IMR-90 (cell line): ENCODE measurements around the gene LGMN. TPM values are rescaled to one million over a fixed set of nuclear protein-coding genes. Genes with fewer than 3 reads are reported as not detected.

Source experiments
- ATAC-seq: fragments of 200-7000 bp; cut with Tn5 transposase; 2 replicates; pipeline ENCODE4 v1.9.1; 2020; ENCODE audit warnings: low read depth, mild to moderate bottlenecking, moderate library complexity
- BruUV-seq: library from RNA; stranded (reverse); fragments of 400-500 nt; replicated peaks from 2 replicates; lab custom pipeline; 2021; lab: Mats Ljungman, UMichigan
- CTCF ChIA-PET: fragments of 300-600 bp; formaldehyde crosslinking; extraction: SDS; loops from one replicate; lab custom pipeline; 2021; ENCODE audit warnings: antibody characterized with exemption; lab: Yijun Ruan, JAX
- POLR2A ChIA-PET: fragments of 300-600 bp; sonication (Branson Sonifier 250); formaldehyde crosslinking; loops from one replicate; lab custom pipeline; 2022; ENCODE audit warnings: antibody characterized with exemption; ENCODE audit not compliant: unreplicated experiment; lab: Charles Lee
- DNase-seq: peaks from one replicate; pipeline ENCODE4 v3.0.0; 2013
- H2AFZ ChIP-seq: replicated peaks from 2 replicates; pipeline ENCODE3; 2013; ENCODE audit warnings: low read length, mild to moderate bottlenecking; ENCODE audit not compliant: poor library complexity
- H2AK5ac ChIP-seq: 2 replicates; pipeline ENCODE4 v1.6.1; 2013; ENCODE audit warnings: low read depth, low read length, inconsistent platforms
- H2AK9ac ChIP-seq: replicated peaks from 2 replicates; pipeline ENCODE3; 2013; ENCODE audit warnings: mild to moderate bottlenecking, low read depth, low read length, moderate library complexity; ENCODE audit not compliant: poor library complexity
- H2BK120ac ChIP-seq: 2 replicates; pipeline ENCODE4 v1.6.1; 2013; ENCODE audit warnings: low read depth, low read length, inconsistent platforms
- H2BK15ac ChIP-seq: 3 replicates; pipeline ENCODE4 v1.6.1; 2013; ENCODE audit warnings: low read depth, low read length, inconsistent platforms
- H2BK20ac ChIP-seq: 2 replicates; pipeline ENCODE4 v1.6.1; 2013; ENCODE audit warnings: low read depth, mild to moderate bottlenecking, inconsistent platforms, low read length, moderate library complexity
- H2BK5ac ChIP-seq: 2 replicates; pipeline ENCODE4 v1.6.1; 2013; ENCODE audit warnings: mild to moderate bottlenecking, low read depth, low read length, inconsistent platforms; ENCODE audit not compliant: poor library complexity, severe bottlenecking
- H3K14ac ChIP-seq: replicated peaks from 2 replicates; pipeline ENCODE4 v1.6.1; 2013; ENCODE audit warnings: low read depth, low read length, inconsistent platforms
- H3K18ac ChIP-seq: 2 replicates; pipeline ENCODE4 v1.6.1; 2013; ENCODE audit warnings: low read depth, low read length, control low read depth
- H3K23ac ChIP-seq: 2 replicates; pipeline ENCODE4 v1.6.1; 2013; ENCODE audit warnings: low read depth, low read length, inconsistent platforms
- H3K27ac ChIP-seq: 2 replicates; pipeline ENCODE4 v1.5.1; 2013; ENCODE audit warnings: mild to moderate bottlenecking, control low read depth, low read length; ENCODE audit not compliant: insufficient read depth
- H3K27me3 ChIP-seq: 2 replicates; pipeline ENCODE4 v1.6.1; 2013; ENCODE audit warnings: low read length; ENCODE audit not compliant: control insufficient read depth, insufficient read depth
- H3K36me3 ChIP-seq: 2 replicates; pipeline ENCODE4 v1.6.1; 2013; ENCODE audit warnings: low read length, mixed read lengths; ENCODE audit not compliant: control insufficient read depth, insufficient read depth
- H3K4ac ChIP-seq: 2 replicates; pipeline ENCODE4 v1.6.1; 2013; ENCODE audit warnings: low read depth, low read length, inconsistent platforms
- H3K4me1 ChIP-seq: 2 replicates; pipeline ENCODE4 v1.6.1; 2013; ENCODE audit warnings: low read length, mixed read lengths; ENCODE audit not compliant: control insufficient read depth, insufficient read depth
- H3K4me2 ChIP-seq: 2 replicates; pipeline ENCODE4 v1.6.1; 2013; ENCODE audit warnings: low read depth, mild to moderate bottlenecking, control low read depth, low read length, moderate library complexity
- H3K4me3 ChIP-seq: 2 replicates; pipeline ENCODE4 v1.5.1; 2013; ENCODE audit warnings: low read depth, mild to moderate bottlenecking, control low read depth, low read length, moderate library complexity; ENCODE audit not compliant: insufficient read depth
- H3K56ac ChIP-seq: 2 replicates; pipeline ENCODE4 v1.6.1; 2013; ENCODE audit warnings: low read length, inconsistent platforms; ENCODE audit not compliant: insufficient read depth; ENCODE audit errors: extremely low read depth
- H3K79me1 ChIP-seq, 2 experiments: 2 replicates each; pipeline ENCODE4 v1.6.1; 2013; ENCODE audit warnings: low read length in 2 of 2, inconsistent platforms in 1 of 2, low read depth in 1 of 2
- H3K9ac ChIP-seq: 2 replicates; pipeline ENCODE4 v1.6.1; 2013; ENCODE audit warnings: low read depth, low read length, control low read depth
- H3K9me1 ChIP-seq: 2 replicates; pipeline ENCODE4 v1.6.1; 2013; ENCODE audit warnings: low read length, inconsistent platforms; ENCODE audit not compliant: insufficient read depth
- H3K9me3 ChIP-seq: 2 replicates; pipeline ENCODE4 v1.6.1; 2013; ENCODE audit warnings: low read length; ENCODE audit not compliant: control insufficient read depth, insufficient read depth
- H4K20me1 ChIP-seq: 2 replicates; pipeline ENCODE4 v1.6.1; 2013; ENCODE audit warnings: low read length, inconsistent platforms; ENCODE audit not compliant: insufficient read depth
- H4K5ac ChIP-seq: 2 replicates; pipeline ENCODE4 v1.6.1; 2013; ENCODE audit warnings: mild to moderate bottlenecking, low read depth, low read length, control low read depth
- H4K8ac ChIP-seq, 2 experiments: 2 replicates each; pipeline ENCODE4 v1.6.1; 2013; ENCODE audit warnings: low read depth in 2 of 2, low read length in 2 of 2, control low read depth in 1 of 2, inconsistent platforms in 1 of 2
- H4K91ac ChIP-seq: 2 replicates; pipeline ENCODE4 v1.6.1; 2013; ENCODE audit warnings: low read depth, low read length, inconsistent platforms; ENCODE audit not compliant: insufficient read depth
- BHLHE40 ChIP-seq: fragments of 150-350 bp; IDR thresholded peaks from 2 replicates; pipeline ENCODE4 v1.6.1; 2016; ENCODE audit warnings: mild to moderate bottlenecking, low read depth, low read length
- CEBPB ChIP-seq: IDR thresholded peaks from 2 replicates; pipeline ENCODE4 v1.6.1; 2012; ENCODE audit warnings: low read depth, low read length, improper control_type of control experiment
- CHD1 ChIP-seq: IDR thresholded peaks from 2 replicates; pipeline ENCODE4 v1.6.1; 2012; ENCODE audit warnings: low read depth, low read length, improper control_type of control experiment
- CTCF ChIP-seq: conservative IDR thresholded peaks from 2 replicates; pipeline ENCODE4 v1.5.1; 2012; ENCODE audit warnings: mild to moderate bottlenecking, low read depth, low read length, improper control_type of control experiment
- FOS ChIP-seq: fragments of 150-350 bp; IDR thresholded peaks from 2 replicates; pipeline ENCODE4 v1.6.1; 2016; ENCODE audit warnings: low read depth, low read length
- MAFK ChIP-seq: IDR thresholded peaks from 2 replicates; pipeline ENCODE4 v1.6.1; 2012; ENCODE audit warnings: low read depth, low read length, improper control_type of control experiment
- MAZ ChIP-seq: IDR thresholded peaks from 2 replicates; pipeline ENCODE4 v1.6.1; 2012; ENCODE audit warnings: low read depth, mild to moderate bottlenecking, low read length, improper control_type of control experiment, moderate library complexity, borderline replicate concordance
- MXI1 ChIP-seq: IDR thresholded peaks from 2 replicates; pipeline ENCODE4 v1.6.1; 2012; ENCODE audit warnings: low read depth, mild to moderate bottlenecking, low read length, moderate library complexity, borderline replicate concordance
- NFE2L2 ChIP-seq: fragments of 150-350 bp; IDR thresholded peaks from 2 replicates; pipeline ENCODE4 v1.6.1; 2016; ENCODE audit warnings: low read depth, mild to moderate bottlenecking, low read length
- POLR2A ChIP-seq: IDR thresholded peaks from 2 replicates; pipeline ENCODE4 v1.6.1; 2012; ENCODE audit warnings: mild to moderate bottlenecking, low read depth, low read length
- RAD21 ChIP-seq: IDR thresholded peaks from 2 replicates; pipeline ENCODE4 v1.6.1; 2012; ENCODE audit warnings: low read length, improper control_type of control experiment
- RCOR1 ChIP-seq: IDR thresholded peaks from 2 replicates; pipeline ENCODE4 v1.6.1; 2012; ENCODE audit warnings: mild to moderate bottlenecking, low read length, improper control_type of control experiment; ENCODE audit not compliant: insufficient replicate concordance
- RFX5 ChIP-seq: IDR thresholded peaks from 2 replicates; pipeline ENCODE4 v1.8.0; 2012; ENCODE audit warnings: low read depth, mild to moderate bottlenecking, low read length, moderate library complexity
- SMC3 ChIP-seq: fragments of 150-350 bp; IDR thresholded peaks from 2 replicates; pipeline ENCODE4 v1.6.1; 2016; ENCODE audit warnings: low read depth, mild to moderate bottlenecking, antibody characterized with exemption, low read length, moderate library complexity
- WGBS, 2 experiments: methylation state at CpG; one replicate each; pipeline versions ENCODE4 v1.1.5 to v1.1.7; 2013; ENCODE audit warnings: missing lambda C conversion rate in 2 of 2; ENCODE audit not compliant: insufficient read length in 1 of 2; ENCODE audit errors: extremely low coverage in 2 of 2; 5-methylcytosine and 5-hydroxymethylcytosine counted together
- dilution Hi-C: fragments of 300-500 bp; cut with HindIII; formaldehyde crosslinking; loops from one replicate; pipeline ENCODE4 v1.14.3; 2018; ENCODE audit warnings: low sequenced_read_pairs; ENCODE audit not compliant: unreplicated experiment
- in situ Hi-C: fragments of 300-500 bp; cut with MboI; formaldehyde crosslinking; loops from 3 replicates; pipeline ENCODE4 v1.14.3; 2019; ENCODE audit warnings: low sequenced_read_pairs, inconsistent platforms, mixed read lengths
- intact Hi-C: fragments of 100-400 bp; cut with micrococcal nuclease; formaldehyde crosslinking; loops from 2 replicates; pipeline ENCODE4 v1.10.0; 2022
- polyA plus RNA-seq, 3 experiments: library from polyadenylated mRNA; depleted of rRNA; stranded (reverse); fragments of >200 nt; gene quantifications; 2 replicates each; pipeline ENCODE4 v1.2.3, GENCODE V29; 2012; ENCODE audit warnings: low replicate concordance in 1 of 3
- total RNA-seq: library from RNA; depleted of rRNA; stranded (reverse); fragments of >200 nt; gene quantifications from 2 replicates; pipeline ENCODE4 v1.2.3, GENCODE V29; 2012
- TF ChIP-seq, protein P1 (sequence below): fragments of 150-350 bp; IDR thresholded peaks from 2 replicates; pipeline ENCODE4 v1.6.1; 2016; ENCODE audit warnings: low read depth, mild to moderate bottlenecking, low read length, moderate library complexity, borderline replicate concordance
- TF ChIP-seq, protein P2 (sequence below): fragments of 150-350 bp; IDR thresholded peaks from 2 replicates; pipeline ENCODE4 v1.6.1; 2017; ENCODE audit warnings: mild to moderate bottlenecking, antibody characterized with exemption, low read length, low read depth

LGMN gene
- total and polyA plus RNA-seq, 2 of the 4 experiments (the other 2 are of a cell fraction): 19.2 to 39.3 TPM

GRCh38 chr14:92754966-92755365 lies 6.5 kb upstream of the LGMN start:
- no peak overlapping the region for H3K14ac ChIP-seq
- dilution Hi-C loops (no loop called here), in situ Hi-C loops (no loop called here), intact Hi-C loops (no loop called here)
- H3K23ac ChIP-seq: no peak overlapping the region
- no peak overlapping the region for H3K56ac ChIP-seq
- H3K9me3 ChIP-seq: no peaks in the 10 kb centered on the region
- no peak overlapping the region for H3K4ac ChIP-seq
- no TSS peak for BruUV-seq
- H3K4me1 ChIP-seq: no peaks in the 10 kb centered on the region
- no peak overlapping the region for H3K9ac ChIP-seq
- no peak overlapping the region for H2BK120ac ChIP-seq
- H3K27me3 ChIP-seq: peaks cover 17% of the 10 kb centered on the region
- no peak overlapping the region for H2BK15ac ChIP-seq
- POLR2A ChIA-PET: interaction anchor here (0.5 kb wide), 1 partner anchor 27 kb away, joined by 3 read pairs; no protein-coding TSS in a partner anchor
- no peaks in the 10 kb centered on the region for H4K20me1 ChIP-seq
- H3K9me1 ChIP-seq: no peaks in the 10 kb centered on the region
- DNase-seq (no peak), ATAC-seq (no peak)
- no peak for TF ChIP-seq NFE2L2
- no peak for TF ChIP-seq CEBPB
- no peak for TF ChIP-seq RFX5
- TF ChIP-seq, protein P1, sequence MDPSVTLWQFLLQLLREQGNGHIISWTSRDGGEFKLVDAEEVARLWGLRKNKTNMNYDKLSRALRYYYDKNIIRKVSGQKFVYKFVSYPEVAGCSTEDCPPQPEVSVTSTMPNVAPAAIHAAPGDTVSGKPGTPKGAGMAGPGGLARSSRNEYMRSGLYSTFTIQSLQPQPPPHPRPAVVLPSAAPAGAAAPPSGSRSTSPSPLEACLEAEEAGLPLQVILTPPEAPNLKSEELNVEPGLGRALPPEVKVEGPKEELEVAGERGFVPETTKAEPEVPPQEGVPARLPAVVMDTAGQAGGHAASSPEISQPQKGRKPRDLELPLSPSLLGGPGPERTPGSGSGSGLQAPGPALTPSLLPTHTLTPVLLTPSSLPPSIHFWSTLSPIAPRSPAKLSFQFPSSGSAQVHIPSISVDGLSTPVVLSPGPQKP: no peak
- TF ChIP-seq CTCF: no peak
- TF ChIP-seq RAD21: no peak
- TF ChIP-seq POLR2A: no peak
- TF ChIP-seq MAFK: no peak
- TF ChIP-seq BHLHE40: no peak
- TF ChIP-seq CHD1: no peak
- TF ChIP-seq SMC3: no peak
- no peak for TF ChIP-seq MXI1
- no peak for TF ChIP-seq MAZ
- TF ChIP-seq FOS: no peak
- TF ChIP-seq, protein P2, sequence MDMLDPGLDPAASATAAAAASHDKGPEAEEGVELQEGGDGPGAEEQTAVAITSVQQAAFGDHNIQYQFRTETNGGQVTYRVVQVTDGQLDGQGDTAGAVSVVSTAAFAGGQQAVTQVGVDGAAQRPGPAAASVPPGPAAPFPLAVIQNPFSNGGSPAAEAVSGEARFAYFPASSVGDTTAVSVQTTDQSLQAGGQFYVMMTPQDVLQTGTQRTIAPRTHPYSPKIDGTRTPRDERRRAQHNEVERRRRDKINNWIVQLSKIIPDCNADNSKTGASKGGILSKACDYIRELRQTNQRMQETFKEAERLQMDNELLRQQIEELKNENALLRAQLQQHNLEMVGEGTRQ: no peak
- no peak for TF ChIP-seq RCOR1
- H3K18ac ChIP-seq: no peak overlapping the region
- no peak overlapping the region for H4K8ac ChIP-seq
- no peak overlapping the region for H2AK5ac ChIP-seq
- no peak overlapping the region for H2AFZ ChIP-seq
- H3K4me2 ChIP-seq: no peak overlapping the region
- no peak overlapping the region for H4K91ac ChIP-seq
- no peaks in the 10 kb centered on the region for H3K36me3 ChIP-seq
- H2AK9ac ChIP-seq: no peak overlapping the region
- no peak overlapping the region for H4K5ac ChIP-seq
- no peak overlapping the region for H2BK5ac ChIP-seq
- H3K27ac ChIP-seq: no peak overlapping the region
- no peak overlapping the region for H2BK20ac ChIP-seq
- H3K79me1 ChIP-seq: no peaks in the 10 kb centered on the region
- WGBS, 2 experiments: no CpG with 5 or more reads among the region's 1 CpG
- CTCF ChIA-PET: no interaction called here
- H3K4me3 ChIP-seq: no peak overlapping the region
